GM10248 (cell line): ENCODE data around the gene CTR9.

Experiments used
- CTCF ChIA-PET: fragments of 300-600 bp; sonication (Branson Sonifier 250); formaldehyde crosslinking; extraction: SDS; loops from one replicate; lab custom pipeline; 2021; ENCODE audit warnings: antibody characterized with exemption; lab: Yijun Ruan, JAX
- POLR2A ChIA-PET: fragments of 350-650 bp; sonication (Branson Sonifier 250); formaldehyde crosslinking; extraction: SDS; loops from one replicate; lab custom pipeline; 2020; ENCODE audit warnings: antibody characterized with exemption; lab: Yijun Ruan, JAX
- DNase-seq: peaks from one replicate; pipeline ENCODE4 v3.0.0; 2012; ENCODE audit errors: extremely low spot score
- TF ChIP-seq, protein P1 (sequence below): IDR thresholded peaks from 2 replicates; pipeline ENCODE4 v1.5.1; 2012; ENCODE audit warnings: mild to moderate bottlenecking, low read depth; ENCODE audit errors: extremely low read depth, missing control alignments, control extremely low read depth

Gene CTR9

DNA sequence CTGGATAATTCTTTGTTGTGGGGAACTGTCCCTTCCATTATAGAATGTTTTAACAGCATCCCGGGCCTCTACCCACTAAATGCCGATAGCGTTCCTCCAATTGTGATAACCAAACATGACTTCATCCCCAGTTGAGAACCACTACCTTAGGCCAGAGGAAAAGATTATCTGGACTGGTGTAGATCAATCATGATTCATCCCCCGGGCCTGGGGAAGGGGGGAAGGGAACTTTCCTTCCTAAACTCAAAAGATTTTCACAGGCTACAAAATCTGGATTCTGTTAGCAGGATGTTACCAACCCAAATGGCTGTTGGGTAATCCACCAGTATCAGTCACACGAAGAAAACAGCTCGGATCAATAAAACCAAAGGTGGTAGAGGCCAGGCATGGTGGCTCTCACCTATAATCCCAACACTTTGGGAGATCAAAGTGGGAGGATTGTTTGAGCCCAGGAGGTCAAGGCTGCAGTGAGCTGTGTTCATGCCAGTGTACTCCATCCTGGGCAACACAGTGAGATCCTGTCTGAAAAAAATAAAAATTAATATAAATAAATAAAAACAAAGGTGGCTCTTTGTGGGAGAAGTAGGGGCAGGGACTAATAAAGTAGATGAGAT, 10.1 kb downstream of the CTR9 start:
- CTCF ChIA-PET, result interaction anchor here (1.0 to 5.9 kb wide), 4 partner anchors 9 to 97 kb away, joined by 3 to 41 read pairs (median 10); partner anchors contain the start of gene CTR9

DNA sequence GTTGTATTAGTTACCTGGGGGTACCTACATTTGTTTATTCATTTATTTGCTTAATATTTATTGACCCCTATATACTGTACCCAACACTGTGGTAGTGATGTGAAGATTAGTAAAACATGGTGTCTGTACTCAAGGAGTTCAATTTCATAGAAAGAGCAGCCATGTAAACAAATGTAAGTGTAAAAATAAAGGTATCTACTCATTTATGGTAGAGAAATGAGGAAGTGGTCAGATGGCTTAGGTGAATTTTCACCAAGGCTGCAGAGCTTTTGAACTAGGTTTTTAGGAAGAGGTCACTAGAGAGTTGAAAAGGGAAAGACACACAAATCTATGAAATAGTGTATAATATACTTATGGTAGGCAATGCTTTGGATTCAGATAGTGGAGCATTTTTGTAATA, 11.1 kb downstream of the CTR9 start:
- CTCF ChIA-PET, result interaction anchor here (0.9 to 5.9 kb wide), 6 partner anchors 8 to 98 kb away, joined by 3 to 41 read pairs (median 6); partner anchors contain the start of gene CTR9
- peak; percentile 53 for DNase-seq
- POLR2A ChIA-PET, result interaction anchor here (1.0 kb wide), 1 partner anchor 31 kb away, joined by 3 read pairs; no protein-coding TSS in a partner anchor
- TF ChIP-seq, protein P1, sequence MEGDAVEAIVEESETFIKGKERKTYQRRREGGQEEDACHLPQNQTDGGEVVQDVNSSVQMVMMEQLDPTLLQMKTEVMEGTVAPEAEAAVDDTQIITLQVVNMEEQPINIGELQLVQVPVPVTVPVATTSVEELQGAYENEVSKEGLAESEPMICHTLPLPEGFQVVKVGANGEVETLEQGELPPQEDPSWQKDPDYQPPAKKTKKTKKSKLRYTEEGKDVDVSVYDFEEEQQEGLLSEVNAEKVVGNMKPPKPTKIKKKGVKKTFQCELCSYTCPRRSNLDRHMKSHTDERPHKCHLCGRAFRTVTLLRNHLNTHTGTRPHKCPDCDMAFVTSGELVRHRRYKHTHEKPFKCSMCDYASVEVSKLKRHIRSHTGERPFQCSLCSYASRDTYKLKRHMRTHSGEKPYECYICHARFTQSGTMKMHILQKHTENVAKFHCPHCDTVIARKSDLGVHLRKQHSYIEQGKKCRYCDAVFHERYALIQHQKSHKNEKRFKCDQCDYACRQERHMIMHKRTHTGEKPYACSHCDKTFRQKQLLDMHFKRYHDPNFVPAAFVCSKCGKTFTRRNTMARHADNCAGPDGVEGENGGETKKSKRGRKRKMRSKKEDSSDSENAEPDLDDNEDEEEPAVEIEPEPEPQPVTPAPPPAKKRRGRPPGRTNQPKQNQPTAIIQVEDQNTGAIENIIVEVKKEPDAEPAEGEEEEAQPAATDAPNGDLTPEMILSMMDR, result no peak

More for the DNA sequence above, 10.1 kb downstream of the CTR9 start:
- no peak for DNase-seq
- TF ChIP-seq, protein P1, result no peak
- POLR2A ChIA-PET, result interaction anchor here (1.1 kb wide), 1 partner anchor 10 kb away, joined by 3 read pairs; the partner anchor contains the start of gene CTR9

DNA sequence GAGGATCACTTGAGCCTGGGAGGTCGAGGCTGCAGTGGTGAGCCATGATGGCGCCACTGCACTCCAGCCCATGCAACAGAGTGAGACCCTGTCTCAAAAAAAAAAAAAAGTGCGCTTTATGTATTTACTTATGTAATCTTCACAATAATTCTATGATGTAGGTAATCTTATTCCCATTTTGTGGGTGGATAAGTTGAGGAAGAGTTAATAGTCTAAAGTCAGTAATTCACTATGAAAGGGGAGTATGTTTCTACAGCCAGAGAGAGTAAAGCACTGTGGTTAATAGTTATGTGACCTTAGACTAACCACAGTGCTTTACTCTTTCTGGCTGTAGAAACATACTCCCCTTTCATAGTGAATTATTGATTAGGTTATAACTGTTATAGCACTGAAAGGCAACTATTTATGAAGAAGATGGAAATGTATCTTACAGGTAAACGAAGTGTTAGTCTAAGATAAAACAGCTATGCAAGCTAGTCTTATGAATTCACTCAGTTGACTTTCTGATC, 11.9 kb downstream of the CTR9 start:
- CTCF ChIA-PET, result interaction anchor here (0.8 to 5.9 kb wide), 7 partner anchors 7 to 303 kb away, joined by 3 to 41 read pairs (median 3); partner anchors contain the start of gene CTR9
- POLR2A ChIA-PET, result interaction anchor here (1.0 to 1.5 kb wide), 4 partner anchors 12 to 46 kb away, joined by 3 to 7 read pairs (median 4); partner anchors contain the start of genes CTR9 and EIF4G2
- TF ChIP-seq, protein P1, result no peak
- no peak for DNase-seq

DNA sequence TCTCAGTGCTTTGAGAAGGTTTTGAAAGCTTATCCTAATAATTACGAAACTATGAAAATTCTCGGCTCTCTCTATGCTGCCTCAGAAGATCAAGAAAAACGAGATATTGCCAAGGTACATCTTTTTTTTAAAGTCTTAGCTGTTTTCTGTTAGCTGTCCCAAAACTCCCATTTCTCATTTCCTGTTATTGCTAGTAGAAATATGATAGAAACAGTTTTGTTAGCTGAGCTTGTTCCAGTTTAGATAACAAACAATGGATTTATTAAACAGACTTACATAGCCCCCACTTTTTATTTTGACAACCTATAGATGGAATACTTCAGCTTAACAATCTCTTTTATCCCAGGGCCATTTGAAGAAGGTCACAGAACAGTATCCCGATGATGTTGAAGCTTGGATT, 12.7 kb downstream of the CTR9 start:
- ChIA-PET CTCF (interaction anchor here (0.8 to 4.5 kb wide), 5 partner anchors 12 to 304 kb away, joined by 3 to 16 read pairs (median 3); partner anchors contain the start of gene CTR9), POLR2A (interaction anchor here (1.0 to 1.5 kb wide), 3 partner anchors 13 to 45 kb away, joined by 4 to 7 read pairs (median 4); partner anchors contain the start of genes CTR9 and EIF4G2)
- DNase-seq, result no peak
- TF ChIP-seq, protein P1, result no peak

DNA sequence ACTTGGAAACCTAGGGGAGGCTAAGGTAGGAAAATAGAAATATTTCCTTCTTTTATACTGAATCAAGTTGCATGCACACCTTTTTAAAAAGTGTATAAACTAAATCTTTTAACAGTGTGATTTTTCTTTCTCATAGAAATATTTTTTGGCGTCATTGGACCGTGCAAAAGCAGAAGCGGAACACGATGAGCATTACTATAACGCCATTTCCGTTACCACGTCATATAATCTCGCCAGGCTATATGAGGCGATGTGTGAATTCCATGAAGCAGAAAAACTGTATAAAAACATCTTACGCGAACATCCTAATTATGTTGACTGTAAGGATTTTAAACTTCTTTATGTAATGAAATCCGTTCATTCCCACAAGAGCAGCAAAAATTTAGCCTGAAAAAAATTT, 13.4 kb downstream of the CTR9 start:
- TF ChIP-seq, protein P1, result no peak
- ChIA-PET CTCF (interaction anchor here (1.2 to 4.5 kb wide), 4 partner anchors 28 to 305 kb away, joined by 3 to 16 read pairs (median 5); no protein-coding TSS in a partner anchor), POLR2A (no interaction called here)
- DNase-seq, result no peak

DNA sequence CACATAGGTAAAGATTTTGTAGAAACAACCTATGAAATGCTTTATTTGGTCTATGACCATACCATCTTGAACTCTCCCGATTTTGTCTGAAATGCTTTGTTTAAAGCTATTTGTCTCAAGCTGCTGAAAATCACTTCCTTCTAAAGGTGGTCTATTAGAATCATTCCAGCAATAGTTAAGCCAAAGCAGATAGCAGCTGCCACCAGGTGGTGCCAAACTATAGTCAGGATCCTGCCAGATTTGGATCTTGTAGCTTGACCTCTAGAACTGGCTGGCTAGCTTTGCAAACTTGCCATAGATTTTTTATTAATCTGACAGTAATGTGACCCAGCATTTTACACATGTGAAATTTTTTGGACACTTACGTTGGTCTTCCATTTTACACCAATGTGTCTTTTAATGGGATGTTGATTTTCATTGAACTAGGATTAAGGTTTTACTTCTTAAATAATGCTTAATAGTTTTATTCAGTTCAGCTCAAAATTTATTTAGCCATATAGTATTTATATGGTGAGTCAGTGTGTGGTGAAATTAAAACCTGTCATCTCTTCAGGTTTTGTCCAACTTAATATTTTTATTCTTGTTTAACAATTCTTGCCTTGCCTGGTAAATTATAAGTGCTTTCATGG, 19.7 kb downstream of the CTR9 start:
- DNase-seq, result peak; percentile 33
- ChIA-PET POLR2A (interaction anchor here (1.3 kb wide), 1 partner anchor 38 kb away, joined by 6 read pairs; the partner anchor contains the start of gene EIF4G2), CTCF (interaction anchor here (0.7 to 5.5 kb wide), 23 partner anchors 8 to 1016 kb away, joined by 3 to 41 read pairs (median 5); partner anchors contain the start of genes CTR9 and EIF4G2)
- TF ChIP-seq, protein P1, result peak; percentile 55
